SK-N-SH (cell line): ENCODE data around the gene HHEX. TPM values are rescaled to one million over a fixed set of nuclear protein-coding genes. Genes with fewer than 3 reads are reported as not detected.

ENCODE experiments used
- CTCF ChIA-PET: fragments of 300-600, 350-600 bp; formaldehyde crosslinking; extraction: SDS; loops from one replicate; lab custom pipeline; 2021; lab: Yijun Ruan, JAX
- POLR2A ChIA-PET: fragments of 350-600 bp; sonication (Branson Sonifier 250); formaldehyde crosslinking; extraction: SDS; loops from one replicate; lab custom pipeline; 2020; ENCODE audit warnings: antibody characterized with exemption, inconsistent platforms; lab: Yijun Ruan, JAX
- DNase-seq: peaks from one replicate; pipeline ENCODE4 v3.0.0; 2012
- H2AFZ ChIP-seq: fragments of 200-600 bp; sonication (generic); 2 replicates; pipeline ENCODE4 v1.8.1; 2016; ENCODE audit warnings: antibody characterized with exemption, mild to moderate bottlenecking, low read depth
- H3F3A ChIP-seq: fragments of 200-600 bp; sonication (generic); replicated peaks from 2 replicates; pipeline ENCODE3; 2016; ENCODE audit warnings: antibody characterized with exemption, mild to moderate bottlenecking; ENCODE audit not compliant: insufficient read depth
- H3K27ac ChIP-seq, 2 experiments: fragments of 200-500 bp in 1 of 2; fragments of 200-600 bp in 1 of 2; sonication (Bioruptor generic) in 1 of 2; sonication (generic), shearing (Covaris generic) in 1 of 2; 2 replicates each; pipeline versions ENCODE4 v1.5.1 to v1.6.1; 2014 to 2016; ENCODE audit warnings: low read depth in 2 of 2, inconsistent platforms in 1 of 2, low read length in 1 of 2, mild to moderate bottlenecking in 1 of 2, mixed read lengths in 1 of 2
- H3K27me3 ChIP-seq: fragments of 200-600 bp; sonication (generic), shearing (Covaris generic); 2 replicates; pipeline ENCODE4 v1.6.1; 2016; ENCODE audit warnings: mixed run types; ENCODE audit not compliant: insufficient read depth
- H3K36me3 ChIP-seq, 2 experiments: fragments of 200-500 bp in 1 of 2; fragments of 200-600 bp in 1 of 2; sonication (Bioruptor generic) in 1 of 2; sonication (generic) in 1 of 2; replicated peaks in 1 of 2; 2 replicates each; pipeline versions ENCODE3 to v1.5.1; 2014 to 2016; ENCODE audit warnings: low read length in 1 of 2, mild to moderate bottlenecking in 1 of 2; ENCODE audit not compliant: insufficient read depth in 2 of 2, control insufficient read depth in 1 of 2
- H3K4me1 ChIP-seq, 2 experiments: fragments of 200-500 bp in 1 of 2; fragments of 200-600 bp in 1 of 2; sonication (Bioruptor generic) in 1 of 2; sonication (generic), shearing (Covaris generic) in 1 of 2; 2 replicates each; pipeline versions ENCODE4 v1.5.1 to v1.6.1; 2014 to 2016; ENCODE audit warnings: low read depth in 1 of 2, low read length in 1 of 2, mixed run types in 1 of 2; ENCODE audit not compliant: insufficient read depth in 2 of 2, control insufficient read depth in 1 of 2
- H3K4me2 ChIP-seq: fragments of 200-600 bp; sonication (generic), shearing (Covaris generic); 2 replicates; pipeline ENCODE4 v1.6.1; 2017; ENCODE audit warnings: mixed run types
- H3K4me3 ChIP-seq, 2 experiments: fragments of 200-500 bp in 1 of 2; fragments of 200-600 bp in 1 of 2; sonication (Bioruptor generic) in 1 of 2; sonication (generic), shearing (Covaris generic) in 1 of 2; 2 replicates each; pipeline versions ENCODE4 v1.5.1 to v1.8.1; 2014 to 2016; ENCODE audit warnings: low read depth in 2 of 2, inconsistent platforms in 1 of 2, low read length in 1 of 2, mild to moderate bottlenecking in 1 of 2, mixed read lengths in 1 of 2, moderate library complexity in 1 of 2
- H3K79me2 ChIP-seq: fragments of 200-600 bp; sonication (generic); 2 replicates; pipeline ENCODE4 v1.8.1; 2017; ENCODE audit warnings: mild to moderate bottlenecking; ENCODE audit not compliant: insufficient read depth
- H3K9ac ChIP-seq: fragments of 200-600 bp; sonication (generic); 2 replicates; pipeline ENCODE4 v1.6.1; 2017; ENCODE audit warnings: mixed run types
- H3K9me2 ChIP-seq: fragments of 200-600 bp; sonication (generic); 2 replicates; pipeline ENCODE4 v1.6.1; 2017; ENCODE audit warnings: mixed run types
- H3K9me3 ChIP-seq: fragments of 200-600 bp; sonication (generic); 2 replicates; pipeline ENCODE4 v1.6.1; 2017; ENCODE audit warnings: mixed run types, mild to moderate bottlenecking, moderate library complexity
- H4K20me1 ChIP-seq: fragments of 200-600 bp; sonication (generic); 2 replicates; pipeline ENCODE4 v1.6.1; 2017; ENCODE audit warnings: mild to moderate bottlenecking, mixed run types; ENCODE audit not compliant: insufficient read depth
- CHD2 ChIP-seq: fragments of 150-350 bp; IDR thresholded peaks from 2 replicates; pipeline ENCODE4 v1.6.1; 2018; ENCODE audit warnings: low read length; ENCODE audit not compliant: partially characterized antibody
- ELF1 ChIP-seq: IDR thresholded peaks from 2 replicates; pipeline ENCODE4 v1.4.0; 2012
- FOSL2 ChIP-seq: IDR thresholded peaks from 2 replicates; pipeline ENCODE4 v1.4.0; 2012; ENCODE audit warnings: low read depth, mild to moderate bottlenecking, moderate library complexity, borderline replicate concordance
- MEF2A ChIP-seq: IDR thresholded peaks from 2 replicates; pipeline ENCODE4 v1.4.0; 2012; ENCODE audit warnings: low read depth, borderline replicate concordance
- RAD21 ChIP-seq: IDR thresholded peaks from 2 replicates; pipeline ENCODE4 v1.6.1; 2012; ENCODE audit warnings: mild to moderate bottlenecking, low read length
- SIN3A ChIP-seq: IDR thresholded peaks from 2 replicates; pipeline ENCODE4 v1.6.1; 2012; ENCODE audit warnings: low read depth, mild to moderate bottlenecking, low read length, moderate library complexity, borderline replicate concordance
- SMC3 ChIP-seq: IDR thresholded peaks from 2 replicates; pipeline ENCODE4 v1.6.1; 2012; ENCODE audit warnings: low read depth, low read length, improper control_type of control experiment
- TAF1 ChIP-seq: IDR thresholded peaks from 2 replicates; pipeline ENCODE4 v1.6.1; 2012; ENCODE audit warnings: low read depth, mild to moderate bottlenecking, low read length, moderate library complexity, borderline replicate concordance
- TEAD4 ChIP-seq: IDR thresholded peaks from 2 replicates; pipeline ENCODE4 v1.4.0; 2012; ENCODE audit warnings: mild to moderate bottlenecking, borderline replicate concordance; ENCODE audit not compliant: insufficient read depth
- USF1 ChIP-seq: IDR thresholded peaks from 2 replicates; pipeline ENCODE4 v1.4.0; 2012; ENCODE audit warnings: low read depth, borderline replicate concordance
- USF2 ChIP-seq: fragments of 150-350 bp; IDR thresholded peaks from 2 replicates; pipeline ENCODE4 v1.6.1; 2017; ENCODE audit warnings: antibody characterized with exemption, low read length, low read depth, borderline replicate concordance
- YY1 ChIP-seq: IDR thresholded peaks from 2 replicates; pipeline ENCODE4 v1.4.0; 2012; ENCODE audit warnings: low read depth, mild to moderate bottlenecking
- WGBS: methylation state at CpG from one replicate; pipeline ENCODE4 v1.1.6; 2017; ENCODE audit warnings: low lambda C conversion rate; 5-methylcytosine and 5-hydroxymethylcytosine counted together
- polyA plus RNA-seq, 3 experiments: library from polyadenylated mRNA; depleted of rRNA; stranded (reverse); fragments of >200 nt; gene quantifications; 2 replicates each; pipeline ENCODE4 v1.2.3, GENCODE V29; 2012
- TF ChIP-seq, protein P1 (sequence below): fragments of 150-350 bp; IDR thresholded peaks from 2 replicates; pipeline ENCODE4 v1.6.1; 2016; ENCODE audit warnings: mild to moderate bottlenecking, low read depth, low read length
- TF ChIP-seq, protein P2 (sequence below): IDR thresholded peaks from 2 replicates; pipeline ENCODE4 v1.4.0; 2012; ENCODE audit warnings: low read depth, borderline replicate concordance

HHEX gene
- polyA plus RNA-seq, 1 of the 3 experiments (the other 2 are of a cell fraction) = 1.1 TPM

DNA sequence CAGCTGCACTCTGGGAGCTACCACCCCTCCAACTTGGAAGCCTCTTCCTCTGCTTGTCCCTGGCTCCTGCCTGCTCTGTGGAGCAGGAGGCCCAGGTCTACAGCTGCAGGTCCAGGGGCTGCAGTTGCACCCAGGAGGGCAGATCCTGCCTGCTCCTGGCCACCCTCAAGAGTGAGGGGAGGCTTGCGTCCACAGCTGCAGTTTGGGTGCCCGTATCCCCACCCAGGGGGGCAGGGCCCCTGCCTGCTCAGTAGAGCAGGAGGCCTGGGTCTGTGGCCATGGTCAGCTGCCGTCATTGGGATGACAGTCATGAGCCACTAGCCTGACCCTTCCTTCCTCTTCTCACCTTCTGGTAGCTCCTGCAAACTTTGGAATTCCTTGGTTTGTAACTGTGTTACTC is 25.1 kb downstream of the HHEX start:
- Histone ChIP-seq H3K79me2 (no peaks in the 10 kb centered on the region), H3K4me1 (no peaks in the 10 kb centered on the region), H3K27me3 (no peaks in the 10 kb centered on the region), H3K4me3 (no peak overlapping the region), H3K9me2 (no peaks in the 10 kb centered on the region), H4K20me1 (no peaks in the 10 kb centered on the region), H2AFZ (no peak overlapping the region), H3F3A (no peaks in the 10 kb centered on the region), H3K36me3 (no peaks in the 10 kb centered on the region), H3K9ac (no peak overlapping the region), H3K27ac (no peak overlapping the region), H3K9me3 (no peaks in the 10 kb centered on the region)
- DNase-seq = no peak
- POLR2A ChIA-PET = no interaction called here
- CTCF ChIA-PET = no interaction called here
- WGBS = 100% methylated on average over 1 of the region's 3 CpGs
- TF ChIP-seq USF1 (no peak), RAD21 (no peak), SIN3A (no peak), SMC3 (no peak), ELF1 (no peak), TEAD4 (no peak), USF2 (no peak), TAF1 (no peak), CHD2 (no peak), MEF2A (no peak), FOSL2 (no peak), YY1 (no peak)
- TF ChIP-seq, protein P1, sequence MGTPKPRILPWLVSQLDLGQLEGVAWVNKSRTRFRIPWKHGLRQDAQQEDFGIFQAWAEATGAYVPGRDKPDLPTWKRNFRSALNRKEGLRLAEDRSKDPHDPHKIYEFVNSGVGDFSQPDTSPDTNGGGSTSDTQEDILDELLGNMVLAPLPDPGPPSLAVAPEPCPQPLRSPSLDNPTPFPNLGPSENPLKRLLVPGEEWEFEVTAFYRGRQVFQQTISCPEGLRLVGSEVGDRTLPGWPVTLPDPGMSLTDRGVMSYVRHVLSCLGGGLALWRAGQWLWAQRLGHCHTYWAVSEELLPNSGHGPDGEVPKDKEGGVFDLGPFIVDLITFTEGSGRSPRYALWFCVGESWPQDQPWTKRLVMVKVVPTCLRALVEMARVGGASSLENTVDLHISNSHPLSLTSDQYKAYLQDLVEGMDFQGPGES = no peak
- TF ChIP-seq, protein P2, sequence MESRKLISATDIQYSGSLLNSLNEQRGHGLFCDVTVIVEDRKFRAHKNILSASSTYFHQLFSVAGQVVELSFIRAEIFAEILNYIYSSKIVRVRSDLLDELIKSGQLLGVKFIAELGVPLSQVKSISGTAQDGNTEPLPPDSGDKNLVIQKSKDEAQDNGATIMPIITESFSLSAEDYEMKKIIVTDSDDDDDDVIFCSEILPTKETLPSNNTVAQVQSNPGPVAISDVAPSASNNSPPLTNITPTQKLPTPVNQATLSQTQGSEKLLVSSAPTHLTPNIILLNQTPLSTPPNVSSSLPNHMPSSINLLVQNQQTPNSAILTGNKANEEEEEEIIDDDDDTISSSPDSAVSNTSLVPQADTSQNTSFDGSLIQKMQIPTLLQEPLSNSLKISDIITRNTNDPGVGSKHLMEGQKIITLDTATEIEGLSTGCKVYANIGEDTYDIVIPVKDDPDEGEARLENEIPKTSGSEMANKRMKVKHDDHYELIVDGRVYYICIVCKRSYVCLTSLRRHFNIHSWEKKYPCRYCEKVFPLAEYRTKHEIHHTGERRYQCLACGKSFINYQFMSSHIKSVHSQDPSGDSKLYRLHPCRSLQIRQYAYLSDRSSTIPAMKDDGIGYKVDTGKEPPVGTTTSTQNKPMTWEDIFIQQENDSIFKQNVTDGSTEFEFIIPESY = no peak
- TF ChIP-seq, all 33 proteins: peak for 0
- no peak overlapping the region for H3K4me2 ChIP-seq
